Testis (tissue), 2 donors: ENCODE data around the gene PHTF1.

Experiments
- POLR2A ChIP-seq: fragments of 450-650 bp; IDR thresholded peaks from one replicate; pipeline ENCODE4 v1.6.1; 2017; ENCODE audit warnings: antibody characterized with exemption, mild to moderate bottlenecking, moderate library complexity
- TF ChIP-seq, protein P1 (sequence below), 3 experiments: fragments of 450-650 bp in 2 of 3; fragments of 200-600 bp in 1 of 3; sonication (generic) in 1 of 3; IDR thresholded peaks; one replicate each; pipeline ENCODE4 v1.5.1; 2016 to 2019; ENCODE audit warnings: antibody characterized with exemption in 3 of 3, mild to moderate bottlenecking in 2 of 3, moderate library complexity in 1 of 3

DNA sequence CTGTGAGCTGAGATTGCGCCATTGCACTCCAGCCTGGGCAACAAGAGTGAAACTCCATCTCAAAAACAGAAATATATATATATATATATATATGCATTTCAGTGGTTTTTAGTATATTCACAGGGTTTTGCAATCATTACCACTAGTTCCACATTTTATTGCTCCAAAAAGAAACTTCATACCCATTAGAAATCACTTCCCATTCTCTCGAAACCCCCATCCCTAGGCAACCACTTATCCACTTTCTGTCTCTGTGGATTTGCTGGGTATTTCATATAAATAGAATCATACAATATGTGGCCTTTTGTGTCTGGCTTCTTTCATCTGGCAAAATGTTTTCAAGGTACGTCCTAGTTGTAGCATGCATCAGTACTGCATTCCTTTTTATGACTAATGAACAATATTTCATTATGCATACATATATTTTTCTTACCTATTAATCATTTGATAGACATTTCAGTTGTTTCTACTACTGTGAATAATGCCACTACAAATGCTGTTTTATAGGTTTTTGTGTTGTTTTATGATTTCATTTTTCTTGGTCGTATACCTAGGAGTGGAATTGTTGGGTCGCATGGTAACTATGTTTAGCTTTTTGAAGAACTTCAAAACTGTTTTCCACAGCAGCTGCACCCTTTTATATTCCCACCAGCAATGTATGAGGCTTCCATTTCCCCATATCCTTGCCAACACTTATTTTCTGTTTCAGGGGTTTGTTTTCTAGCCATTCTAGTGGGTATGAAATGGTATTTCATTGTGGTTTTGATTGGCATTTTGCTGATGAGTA lies 95.9 kb downstream of the PHTF1 start:
- TF ChIP-seq, protein P1, sequence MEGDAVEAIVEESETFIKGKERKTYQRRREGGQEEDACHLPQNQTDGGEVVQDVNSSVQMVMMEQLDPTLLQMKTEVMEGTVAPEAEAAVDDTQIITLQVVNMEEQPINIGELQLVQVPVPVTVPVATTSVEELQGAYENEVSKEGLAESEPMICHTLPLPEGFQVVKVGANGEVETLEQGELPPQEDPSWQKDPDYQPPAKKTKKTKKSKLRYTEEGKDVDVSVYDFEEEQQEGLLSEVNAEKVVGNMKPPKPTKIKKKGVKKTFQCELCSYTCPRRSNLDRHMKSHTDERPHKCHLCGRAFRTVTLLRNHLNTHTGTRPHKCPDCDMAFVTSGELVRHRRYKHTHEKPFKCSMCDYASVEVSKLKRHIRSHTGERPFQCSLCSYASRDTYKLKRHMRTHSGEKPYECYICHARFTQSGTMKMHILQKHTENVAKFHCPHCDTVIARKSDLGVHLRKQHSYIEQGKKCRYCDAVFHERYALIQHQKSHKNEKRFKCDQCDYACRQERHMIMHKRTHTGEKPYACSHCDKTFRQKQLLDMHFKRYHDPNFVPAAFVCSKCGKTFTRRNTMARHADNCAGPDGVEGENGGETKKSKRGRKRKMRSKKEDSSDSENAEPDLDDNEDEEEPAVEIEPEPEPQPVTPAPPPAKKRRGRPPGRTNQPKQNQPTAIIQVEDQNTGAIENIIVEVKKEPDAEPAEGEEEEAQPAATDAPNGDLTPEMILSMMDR (IDR thresholded peaks at IDR 0.05) = no peak
- TF ChIP-seq POLR2A = no peak
